H9 (cell line): ENCODE data around the gene SH3TC2. TPM values are rescaled to one million over a fixed set of nuclear protein-coding genes. Genes with fewer than 3 reads are reported as not detected.

Experiments used
- DNase-seq: peaks from one replicate; pipeline ENCODE4 v3.0.0-alpha.2; 2017
- H2AFZ ChIP-seq: one replicate; pipeline ENCODE4 v1.6.1; 2013; ENCODE audit warnings: mild to moderate bottlenecking, low read length, control low read depth, moderate library complexity
- H2AK5ac ChIP-seq: 2 replicates; pipeline ENCODE4 v1.6.1; 2013; ENCODE audit warnings: low read length, control low read depth, mixed read lengths; ENCODE audit not compliant: insufficient read length
- H2BK120ac ChIP-seq: one replicate; pipeline ENCODE4 v1.6.1; 2013; ENCODE audit warnings: low read depth, mild to moderate bottlenecking, low read length, control low read depth, inconsistent platforms; ENCODE audit not compliant: poor library complexity, severe bottlenecking
- H2BK12ac ChIP-seq: 2 replicates; pipeline ENCODE4 v1.6.1; 2013; ENCODE audit warnings: low read length, control low read depth, mixed read lengths, low read depth; ENCODE audit not compliant: insufficient read length
- H2BK15ac ChIP-seq: 2 replicates; pipeline ENCODE4 v1.6.1; 2013; ENCODE audit warnings: low read depth, low read length, control low read depth
- H2BK20ac ChIP-seq: one replicate; pipeline ENCODE4 v1.6.1; 2013; ENCODE audit warnings: low read depth, mild to moderate bottlenecking, low read length, control low read depth, inconsistent platforms; ENCODE audit not compliant: poor library complexity, severe bottlenecking
- H2BK5ac ChIP-seq: 2 replicates; pipeline ENCODE4 v1.6.1; 2013; ENCODE audit warnings: low read length, control low read depth, mixed read lengths; ENCODE audit not compliant: insufficient read length
- H3K14ac ChIP-seq: 2 replicates; pipeline ENCODE4 v1.6.1; 2013; ENCODE audit warnings: low read length, control low read depth; ENCODE audit not compliant: insufficient read depth
- H3K18ac ChIP-seq: 2 replicates; pipeline ENCODE4 v1.6.1; 2013; ENCODE audit warnings: low read depth, mild to moderate bottlenecking, mixed read lengths, low read length, control low read depth; ENCODE audit not compliant: insufficient read length
- H3K23ac ChIP-seq: 2 replicates; pipeline ENCODE4 v1.6.1; 2013; ENCODE audit warnings: low read length, control low read depth, mixed read lengths, low read depth; ENCODE audit not compliant: insufficient read length
- H3K23me2 ChIP-seq: 2 replicates; pipeline ENCODE4 v1.6.1; 2013; ENCODE audit warnings: low read depth, mild to moderate bottlenecking, mixed read lengths, low read length, control low read depth; ENCODE audit not compliant: insufficient read length, poor library complexity, severe bottlenecking
- H3K27ac ChIP-seq: 2 replicates; pipeline ENCODE4 v1.5.1; 2013; ENCODE audit warnings: low read length, control low read depth, mixed read lengths, low read depth; ENCODE audit not compliant: insufficient read length
- H3K27me3 ChIP-seq: 2 replicates; pipeline ENCODE4 v1.6.1; 2013; ENCODE audit warnings: low read length, control low read depth, inconsistent platforms; ENCODE audit not compliant: insufficient read depth
- H3K4ac ChIP-seq: 2 replicates; pipeline ENCODE4 v1.6.1; 2013; ENCODE audit warnings: low read depth, mild to moderate bottlenecking, control low read depth, inconsistent platforms, low read length, moderate library complexity
- H3K4me1 ChIP-seq: 2 replicates; pipeline ENCODE4 v1.6.1; 2013; ENCODE audit warnings: low read length, control low read depth, inconsistent platforms; ENCODE audit not compliant: insufficient read depth
- H3K4me2 ChIP-seq: 2 replicates; pipeline ENCODE4 v1.6.1; 2013; ENCODE audit warnings: low read length, control low read depth, mixed read lengths; ENCODE audit not compliant: insufficient read length, insufficient read depth
- H3K56ac ChIP-seq: 2 replicates; pipeline ENCODE4 v1.6.1; 2013; ENCODE audit warnings: low read depth, mild to moderate bottlenecking, mixed read lengths, low read length, control low read depth; ENCODE audit not compliant: insufficient read length
- H3K79me1 ChIP-seq: 2 replicates; pipeline ENCODE4 v1.6.1; 2013; ENCODE audit warnings: low read depth, mild to moderate bottlenecking, moderate library complexity, low read length, control low read depth, inconsistent platforms; ENCODE audit not compliant: insufficient read depth, poor library complexity, severe bottlenecking
- H3K79me2 ChIP-seq: 2 replicates; pipeline ENCODE4 v1.6.1; 2013; ENCODE audit warnings: low read length, control low read depth, inconsistent platforms; ENCODE audit not compliant: insufficient read depth
- H3K9ac ChIP-seq: 2 replicates; pipeline ENCODE4 v1.6.1; 2013; ENCODE audit warnings: low read length, control low read depth, mixed read lengths; ENCODE audit not compliant: insufficient read length; ENCODE audit errors: extremely low read depth
- H3K9me3 ChIP-seq: one replicate; pipeline ENCODE4 v1.6.1; 2013; ENCODE audit warnings: low read depth, low read length, inconsistent platforms; ENCODE audit not compliant: control insufficient read depth
- H3T11ph ChIP-seq: one replicate; pipeline ENCODE4 v1.6.1; 2013; ENCODE audit warnings: mild to moderate bottlenecking, low read length, control low read depth, inconsistent platforms
- H4K20me1 ChIP-seq: one replicate; pipeline ENCODE4 v1.6.1; 2013; ENCODE audit not compliant: control insufficient read depth, insufficient read length, insufficient read depth
- H4K5ac ChIP-seq: 2 replicates; pipeline ENCODE4 v1.6.1; 2013; ENCODE audit warnings: low read depth, mild to moderate bottlenecking, mixed read lengths, low read length, control low read depth; ENCODE audit not compliant: insufficient read length
- H4K8ac ChIP-seq: replicated peaks from 2 replicates; pipeline ENCODE4 v1.6.1; 2013; ENCODE audit warnings: low read length, control low read depth, mixed read lengths, low read depth; ENCODE audit not compliant: insufficient read length
- H4K91ac ChIP-seq: 2 replicates; pipeline ENCODE4 v1.6.1; 2013; ENCODE audit warnings: low read depth, mild to moderate bottlenecking, moderate library complexity, mixed read lengths, low read length, control low read depth; ENCODE audit not compliant: insufficient read length
- H3K27ac Mint-ChIP-seq, 3 experiments: 2 replicates in 2 of 3; 3 replicates in 1 of 3; pipeline ENCODE4 v1.8.0; 2020 to 2021; ENCODE audit warnings: mixed read lengths in 3 of 3, mild to moderate bottlenecking in 1 of 3, moderate library complexity in 1 of 3
- H3K27me3 Mint-ChIP-seq: 2 replicates; pipeline ENCODE4 v1.8.0; 2021; ENCODE audit warnings: low read depth, mild to moderate bottlenecking, moderate library complexity, mixed read lengths
- H3K36me3 Mint-ChIP-seq, 3 experiments: 2 replicates in 2 of 3; 3 replicates in 1 of 3; pipeline ENCODE4 v1.8.0; 2020 to 2021; ENCODE audit warnings: low read depth in 3 of 3, mixed read lengths in 3 of 3; ENCODE audit not compliant: insufficient read depth in 1 of 3
- H3K4me1 Mint-ChIP-seq, 2 experiments: 2 replicates each; pipeline ENCODE4 v1.8.0; 2020; ENCODE audit warnings: mixed read lengths in 2 of 2
- H3K4me3 Mint-ChIP-seq, 2 experiments: 2 replicates in 1 of 2; 3 replicates in 1 of 2; pipeline ENCODE4 v1.8.0; 2020 to 2021; ENCODE audit warnings: mild to moderate bottlenecking in 2 of 2, mixed read lengths in 2 of 2, moderate library complexity in 1 of 2
- H3K9me3 Mint-ChIP-seq, 2 experiments: 2 replicates in 1 of 2; 3 replicates in 1 of 2; pipeline ENCODE4 v1.8.0; 2020; ENCODE audit warnings: mild to moderate bottlenecking in 2 of 2, mixed read lengths in 2 of 2, moderate library complexity in 1 of 2
- WGBS: extraction: QIAGEN DNeasy Blood & Tissue Kit; methylation state at CpG from one replicate; pipeline ENCODE4 v1.1.7; 2013; ENCODE audit warnings: missing lambda C conversion rate, low lambda C conversion rate, mixed read lengths; ENCODE audit not compliant: insufficient read length; ENCODE audit errors: extremely low coverage; 5-methylcytosine and 5-hydroxymethylcytosine counted together
- total RNA-seq: library from RNA; stranded (reverse); gene quantifications from 2 replicates; pipeline ENCODE4 v1.2.1, GENCODE V29; 2021
- TF ChIP-seq, protein P1 (sequence below): fragments of 200-600 bp; sonication (generic); conservative IDR thresholded peaks from 3 replicates; pipeline ENCODE4 v1.8.0; 2021; ENCODE audit warnings: antibody characterized with exemption, mild to moderate bottlenecking

SH3TC2 gene
- total RNA-seq, 1 experiment from 2014 or later: not detected

DNA sequence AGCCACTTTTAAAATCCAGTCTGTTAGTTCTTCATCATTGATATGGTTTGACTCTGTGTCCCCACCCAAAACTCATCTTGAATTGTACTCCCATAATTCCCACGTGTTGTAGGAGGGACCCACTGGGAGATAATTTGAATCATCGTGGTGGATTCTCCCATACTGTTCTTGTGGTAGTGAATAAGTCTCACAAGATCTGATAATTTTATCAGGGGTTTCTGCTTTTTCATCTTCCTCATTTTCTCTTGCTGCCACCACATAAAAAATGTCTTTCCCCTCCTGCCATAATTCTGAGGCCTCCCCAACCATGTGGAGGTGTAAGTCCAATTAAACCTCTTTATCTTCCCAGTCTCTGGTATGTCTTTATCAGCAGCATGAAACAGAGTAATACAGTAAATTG is 26.9 kb upstream of the SH3TC2 start:
- H4K5ac ChIP-seq: no peak overlapping the region
- no peak for DNase-seq
- H4K91ac ChIP-seq: no peak overlapping the region
- no peaks in the 10 kb centered on the region for H3K27me3 ChIP-seq
- Mint-ChIP-seq H3K9me3 (peaks cover 6% of the 10 kb centered on the region in 2 experiments; a peak in 4 of 5 replicates), H3K36me3 (peaks cover 0 to 8% (median 0%) of the 10 kb centered on the region in 3 experiments; a peak in 3 of 7 replicates), H3K27ac (no peak overlapping the region), H3K27me3 (peaks cover 3% of the 10 kb centered on the region; the same call in 1 of the 2 replicates), H3K4me1 (peaks cover 4 to 10% of the 10 kb centered on the region in 2 experiments; a peak in 3 of 4 replicates), H3K4me3 (no peak overlapping the region)
- no peak overlapping the region for H3K56ac ChIP-seq
- H3K9ac ChIP-seq: no peak overlapping the region
- H3K23me2 ChIP-seq: no peaks in the 10 kb centered on the region
- H3K18ac ChIP-seq: no peak overlapping the region
- H3T11ph ChIP-seq: no peak overlapping the region
- H3K27ac ChIP-seq: no peak overlapping the region
- no peak overlapping the region for H3K4me2 ChIP-seq
- no peaks in the 10 kb centered on the region for H3K79me1 ChIP-seq
- no peaks in the 10 kb centered on the region for H3K79me2 ChIP-seq
- H3K9me3 ChIP-seq: no peaks in the 10 kb centered on the region
- H2AK5ac ChIP-seq: no peak overlapping the region
- no peaks in the 10 kb centered on the region for H4K20me1 ChIP-seq
- H2AFZ ChIP-seq: no peak overlapping the region
- no peak overlapping the region for H2BK12ac ChIP-seq
- no peak overlapping the region for H3K14ac ChIP-seq
- H2BK20ac ChIP-seq: no peak overlapping the region
- H4K8ac ChIP-seq: no peak overlapping the region
- no peak overlapping the region for H2BK5ac ChIP-seq
- H2BK15ac ChIP-seq: no peak overlapping the region
- TF ChIP-seq, protein P1, sequence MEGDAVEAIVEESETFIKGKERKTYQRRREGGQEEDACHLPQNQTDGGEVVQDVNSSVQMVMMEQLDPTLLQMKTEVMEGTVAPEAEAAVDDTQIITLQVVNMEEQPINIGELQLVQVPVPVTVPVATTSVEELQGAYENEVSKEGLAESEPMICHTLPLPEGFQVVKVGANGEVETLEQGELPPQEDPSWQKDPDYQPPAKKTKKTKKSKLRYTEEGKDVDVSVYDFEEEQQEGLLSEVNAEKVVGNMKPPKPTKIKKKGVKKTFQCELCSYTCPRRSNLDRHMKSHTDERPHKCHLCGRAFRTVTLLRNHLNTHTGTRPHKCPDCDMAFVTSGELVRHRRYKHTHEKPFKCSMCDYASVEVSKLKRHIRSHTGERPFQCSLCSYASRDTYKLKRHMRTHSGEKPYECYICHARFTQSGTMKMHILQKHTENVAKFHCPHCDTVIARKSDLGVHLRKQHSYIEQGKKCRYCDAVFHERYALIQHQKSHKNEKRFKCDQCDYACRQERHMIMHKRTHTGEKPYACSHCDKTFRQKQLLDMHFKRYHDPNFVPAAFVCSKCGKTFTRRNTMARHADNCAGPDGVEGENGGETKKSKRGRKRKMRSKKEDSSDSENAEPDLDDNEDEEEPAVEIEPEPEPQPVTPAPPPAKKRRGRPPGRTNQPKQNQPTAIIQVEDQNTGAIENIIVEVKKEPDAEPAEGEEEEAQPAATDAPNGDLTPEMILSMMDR: no peak
- no peak overlapping the region for H3K23ac ChIP-seq
- WGBS: no CpG with 5 or more reads among the region's 2 CpGs
- H3K4ac ChIP-seq: no peak overlapping the region
- no peaks in the 10 kb centered on the region for H3K4me1 ChIP-seq
- H2BK120ac ChIP-seq: no peak overlapping the region
